GM20000 (cell line): ENCODE measurements around the gene HOXA1.

Experiments used
- DNase-seq: peaks from one replicate; pipeline ENCODE4 v3.0.0; 2012; ENCODE audit warnings: low spot score
- TF ChIP-seq, protein P1 (sequence below): IDR thresholded peaks from 2 replicates; pipeline ENCODE4 v1.5.1; 2012; ENCODE audit warnings: mild to moderate bottlenecking, control low read depth; ENCODE audit errors: extremely low read depth, missing control alignments

Gene HOXA1

GRCh38 chr7:27083646-27084045 lies 12.2 kb downstream of the HOXA1 start:
- DNase-seq, result peak; percentile 41

DNA sequence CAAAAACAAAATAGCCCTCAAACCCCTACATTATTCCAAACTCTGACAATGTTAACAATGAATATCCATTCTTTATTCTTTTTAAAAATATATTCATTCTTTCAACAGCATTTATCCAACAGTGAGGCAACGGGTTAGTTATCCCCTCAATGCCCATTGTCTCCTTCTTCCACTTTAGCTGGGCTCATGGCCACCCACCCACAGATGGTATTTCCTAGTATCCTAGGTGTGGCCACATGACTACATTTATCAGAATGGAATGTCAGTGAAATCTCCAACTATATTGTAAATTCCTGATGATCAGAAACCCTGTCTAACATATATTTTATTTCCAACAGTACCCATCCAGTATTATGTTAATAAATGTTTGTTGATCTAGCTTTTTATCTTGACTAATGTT lies 13.6 kb downstream of the HOXA1 start:
- TF ChIP-seq, protein P1, sequence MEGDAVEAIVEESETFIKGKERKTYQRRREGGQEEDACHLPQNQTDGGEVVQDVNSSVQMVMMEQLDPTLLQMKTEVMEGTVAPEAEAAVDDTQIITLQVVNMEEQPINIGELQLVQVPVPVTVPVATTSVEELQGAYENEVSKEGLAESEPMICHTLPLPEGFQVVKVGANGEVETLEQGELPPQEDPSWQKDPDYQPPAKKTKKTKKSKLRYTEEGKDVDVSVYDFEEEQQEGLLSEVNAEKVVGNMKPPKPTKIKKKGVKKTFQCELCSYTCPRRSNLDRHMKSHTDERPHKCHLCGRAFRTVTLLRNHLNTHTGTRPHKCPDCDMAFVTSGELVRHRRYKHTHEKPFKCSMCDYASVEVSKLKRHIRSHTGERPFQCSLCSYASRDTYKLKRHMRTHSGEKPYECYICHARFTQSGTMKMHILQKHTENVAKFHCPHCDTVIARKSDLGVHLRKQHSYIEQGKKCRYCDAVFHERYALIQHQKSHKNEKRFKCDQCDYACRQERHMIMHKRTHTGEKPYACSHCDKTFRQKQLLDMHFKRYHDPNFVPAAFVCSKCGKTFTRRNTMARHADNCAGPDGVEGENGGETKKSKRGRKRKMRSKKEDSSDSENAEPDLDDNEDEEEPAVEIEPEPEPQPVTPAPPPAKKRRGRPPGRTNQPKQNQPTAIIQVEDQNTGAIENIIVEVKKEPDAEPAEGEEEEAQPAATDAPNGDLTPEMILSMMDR, result no peak
- DNase-seq, result no peak

More at GRCh38 chr7:27083646-27084045, 12.2 kb downstream of the HOXA1 start:
- TF ChIP-seq, protein P1, result no peak

DNA sequence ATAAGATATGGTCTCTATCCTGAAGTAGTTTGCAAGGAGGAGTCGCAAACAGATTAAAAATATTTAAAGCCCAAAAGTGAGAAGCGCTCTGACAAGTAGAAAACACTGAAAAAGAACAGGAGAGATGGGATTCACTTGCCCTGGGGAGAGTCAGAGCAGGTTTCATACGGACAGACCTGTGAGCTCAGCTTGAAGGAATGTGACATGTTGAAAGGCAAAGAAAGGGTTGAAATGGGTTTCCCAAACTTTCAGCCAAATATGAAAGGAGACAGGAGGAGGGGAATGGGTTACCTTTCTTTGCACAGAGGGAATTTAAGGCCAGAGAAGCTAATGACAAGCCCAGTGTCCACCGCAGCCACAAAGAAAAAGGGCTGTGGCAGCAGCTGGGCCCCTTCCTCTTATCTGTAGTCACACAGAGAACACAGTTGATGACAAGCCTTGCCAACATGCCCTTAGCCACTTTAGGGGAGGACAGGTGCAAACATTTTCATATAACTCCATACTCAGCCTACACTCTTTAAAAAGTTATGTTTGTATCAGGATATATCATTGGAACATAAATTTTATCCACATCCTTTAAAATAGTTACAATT lies 14.9 kb downstream of the HOXA1 start:
- no peak for DNase-seq

GRCh38 chr7:27079234-27079975 lies 16.4 kb downstream of the HOXA1 start:
- DNase-seq, result peak; percentile 40
- TF ChIP-seq, protein P1, result no peak

More for the DNA sequence above, 14.9 kb downstream of the HOXA1 start:
- TF ChIP-seq, protein P1, result no peak

- TF ChIP-seq, protein P1, result no peak
- DNase-seq, result no peak
Observed at GRCh38 chr7:27078616-27079233, 17.1 kb downstream of the HOXA1 start.

GRCh38 chr7:27073076-27073475 lies 22.7 kb downstream of the HOXA1 start:
- TF ChIP-seq, protein P1, result no peak
- no peak for DNase-seq
